Calu3 (cell line): ENCODE data around the gene PPP1R14B. TPM values are rescaled to one million over a fixed set of nuclear protein-coding genes. Genes with fewer than 3 reads are reported as not detected.

Source experiments
- BruUV-seq: library from RNA; stranded (reverse); fragments of 400-500 nt; replicated peaks from 2 replicates; lab custom pipeline; 2021; lab: Mats Ljungman, UMichigan
- CTCF ChIA-PET: fragments of 300-600 bp; sonication (Branson Sonifier 250); formaldehyde crosslinking; loops from one replicate; lab custom pipeline; 2022; ENCODE audit warnings: antibody characterized with exemption; lab: Charles Lee
- DNase-seq: peaks from one replicate; pipeline ENCODE4 v3.0.0; 2022
- H3K27ac Mint-ChIP-seq: one replicate; pipeline ENCODE4 v1.8.0; 2022; ENCODE audit warnings: mixed read lengths; ENCODE audit not compliant: unreplicated experiment
- H3K27me3 Mint-ChIP-seq: one replicate; pipeline ENCODE4 v1.8.0; 2022; ENCODE audit warnings: mixed read lengths; ENCODE audit not compliant: unreplicated experiment
- H3K36me3 Mint-ChIP-seq: one replicate; pipeline ENCODE4 v1.8.0; 2022; ENCODE audit warnings: mild to moderate bottlenecking, moderate library complexity, mixed read lengths; ENCODE audit not compliant: insufficient read depth, unreplicated experiment
- H3K4me1 Mint-ChIP-seq: one replicate; pipeline ENCODE4 v1.8.0; 2022; ENCODE audit warnings: mild to moderate bottlenecking, low read depth, mixed read lengths; ENCODE audit not compliant: unreplicated experiment
- H3K4me3 Mint-ChIP-seq: one replicate; pipeline ENCODE4 v1.8.0; 2022; ENCODE audit warnings: mild to moderate bottlenecking, low read depth, moderate library complexity, mixed read lengths; ENCODE audit not compliant: unreplicated experiment
- H3K9me3 Mint-ChIP-seq: one replicate; pipeline ENCODE4 v1.8.0; 2022; ENCODE audit warnings: low read depth, mixed read lengths; ENCODE audit not compliant: unreplicated experiment
- intact Hi-C: fragments of 100-400 bp; cut with micrococcal nuclease; formaldehyde crosslinking; loops from one replicate; pipeline ENCODE4 v1.10.0; 2022; ENCODE audit not compliant: unreplicated experiment
- total RNA-seq: library from RNA; stranded (reverse); gene quantifications from 2 replicates; pipeline ENCODE4 v1.2.3, GENCODE V29; 2022
- TF ChIP-seq, protein P1 (sequence below): fragments of 200-600 bp; IDR thresholded peaks from one replicate; pipeline ENCODE4 v1.8.0; 2022; ENCODE audit warnings: antibody characterized with exemption; ENCODE audit not compliant: unreplicated experiment

PPP1R14B gene
- total RNA-seq, 1 experiment from 2014 or later = 334 TPM

DNA sequence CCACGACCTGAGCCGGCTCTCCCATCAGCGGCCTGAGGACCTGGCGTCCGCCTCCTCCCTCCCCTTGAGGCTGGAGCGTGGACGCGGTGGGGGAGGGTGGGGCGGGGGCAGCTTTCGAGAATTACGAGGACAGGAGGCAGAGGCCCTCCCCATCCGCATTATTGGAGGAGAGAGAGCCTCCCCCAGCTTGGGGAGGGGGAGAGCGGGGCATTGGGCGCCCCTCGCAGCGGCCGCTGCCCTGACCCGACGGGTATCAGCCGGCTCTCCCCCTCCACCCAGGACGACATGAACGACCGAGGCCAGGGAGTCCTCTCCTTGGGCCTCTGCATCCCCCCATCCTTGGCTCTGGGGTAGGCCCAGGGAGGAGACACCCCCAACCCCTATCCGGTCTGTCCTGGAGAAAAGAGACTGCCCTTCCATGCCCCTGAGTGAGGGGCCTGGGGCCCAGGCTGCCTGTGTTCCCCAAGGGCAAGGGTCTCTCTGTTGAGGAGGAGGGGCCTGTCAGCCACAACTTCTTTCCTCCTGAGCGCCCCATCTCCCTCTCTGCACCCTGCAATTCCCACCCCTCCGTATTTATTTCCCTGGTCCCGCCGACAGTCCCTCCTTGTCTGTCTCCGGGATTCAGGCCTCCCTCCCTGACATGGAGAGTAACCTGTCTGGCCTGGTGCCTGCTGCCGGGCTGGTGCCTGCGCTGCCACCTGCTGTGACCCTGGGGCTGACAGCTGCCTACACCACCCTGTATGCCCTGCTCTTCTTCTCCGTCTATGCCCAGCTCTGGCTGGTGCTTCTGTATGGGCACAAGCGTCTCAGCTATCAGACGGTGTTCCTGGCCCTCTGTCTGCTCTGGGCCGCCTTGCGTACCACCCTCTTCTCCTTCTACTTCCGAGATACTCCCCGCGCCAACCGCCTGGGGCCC is 39.4 kb upstream of the PPP1R14B start:
- peak; percentile 56 for DNase-seq
- Mint-ChIP-seq H3K4me3 (peak overlapping the region; percentile 68), H3K27me3 (peaks cover 23% of the 10 kb centered on the region), H3K9me3 (no peaks in the 10 kb centered on the region), H3K36me3 (peaks cover 48% of the 10 kb centered on the region), H3K4me1 (peaks cover 29% of the 10 kb centered on the region), H3K27ac (peak overlapping the region; percentile 1)
- intact Hi-C loops = no loop called here
- CTCF ChIA-PET = interaction anchor here (1.7 to 2.1 kb wide), 2 partner anchors 15 to 18 kb away, joined by 5 to 8 read pairs; no protein-coding TSS in a partner anchor
- TF ChIP-seq, protein P1, sequence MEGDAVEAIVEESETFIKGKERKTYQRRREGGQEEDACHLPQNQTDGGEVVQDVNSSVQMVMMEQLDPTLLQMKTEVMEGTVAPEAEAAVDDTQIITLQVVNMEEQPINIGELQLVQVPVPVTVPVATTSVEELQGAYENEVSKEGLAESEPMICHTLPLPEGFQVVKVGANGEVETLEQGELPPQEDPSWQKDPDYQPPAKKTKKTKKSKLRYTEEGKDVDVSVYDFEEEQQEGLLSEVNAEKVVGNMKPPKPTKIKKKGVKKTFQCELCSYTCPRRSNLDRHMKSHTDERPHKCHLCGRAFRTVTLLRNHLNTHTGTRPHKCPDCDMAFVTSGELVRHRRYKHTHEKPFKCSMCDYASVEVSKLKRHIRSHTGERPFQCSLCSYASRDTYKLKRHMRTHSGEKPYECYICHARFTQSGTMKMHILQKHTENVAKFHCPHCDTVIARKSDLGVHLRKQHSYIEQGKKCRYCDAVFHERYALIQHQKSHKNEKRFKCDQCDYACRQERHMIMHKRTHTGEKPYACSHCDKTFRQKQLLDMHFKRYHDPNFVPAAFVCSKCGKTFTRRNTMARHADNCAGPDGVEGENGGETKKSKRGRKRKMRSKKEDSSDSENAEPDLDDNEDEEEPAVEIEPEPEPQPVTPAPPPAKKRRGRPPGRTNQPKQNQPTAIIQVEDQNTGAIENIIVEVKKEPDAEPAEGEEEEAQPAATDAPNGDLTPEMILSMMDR = no peak
- BruUV-seq = no TSS peak

DNA sequence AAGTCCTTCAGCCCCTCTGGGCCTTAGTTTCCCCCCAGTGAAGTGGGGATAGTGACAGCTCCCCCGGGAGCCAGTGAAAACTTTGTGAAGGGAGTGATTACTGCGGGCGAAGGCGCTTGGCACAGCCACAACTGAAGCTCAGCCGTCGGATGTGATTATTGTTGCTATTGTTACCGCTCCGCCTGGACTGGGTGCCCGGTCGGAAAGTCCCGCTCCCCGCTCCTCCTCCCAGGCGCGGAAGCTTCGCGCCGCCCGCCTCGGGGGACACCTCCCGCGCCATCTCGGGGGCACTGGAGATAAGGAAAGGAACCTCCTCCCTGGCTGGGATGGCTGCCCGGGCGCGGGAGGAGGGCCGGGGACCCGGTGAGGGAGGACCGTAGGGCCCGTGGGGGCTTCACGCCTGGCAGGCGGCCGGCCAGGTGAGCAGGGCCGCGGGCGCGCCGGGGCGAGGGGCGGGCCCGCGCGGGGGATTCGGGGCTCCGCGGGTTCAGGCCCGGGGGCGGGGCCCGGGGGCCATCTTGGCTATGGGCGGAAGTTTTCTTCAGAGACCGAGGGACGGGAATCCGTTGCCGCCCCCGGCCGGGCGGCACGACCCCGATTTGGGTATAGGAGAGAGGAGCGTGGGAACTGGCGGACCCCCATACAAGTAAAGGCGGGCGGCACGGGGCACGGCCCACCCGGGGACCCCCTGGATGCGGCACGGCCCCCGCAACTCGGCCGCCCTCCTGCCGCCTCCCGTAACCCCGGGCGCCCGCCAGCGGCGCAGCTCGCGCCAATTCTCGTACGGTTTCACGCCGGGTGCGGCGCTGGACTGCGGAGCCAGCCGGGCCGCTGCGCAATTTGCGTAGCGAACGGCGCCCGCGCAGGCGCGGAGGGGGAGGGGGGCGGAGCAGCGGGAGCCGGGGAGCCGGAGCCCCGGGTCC is 38.5 kb upstream of the PPP1R14B start, which contains the start of gene GPR137:
GPR137 (plus strand) TSS at position 887 of the 923 bp plus-strand sequence. CDS start 677 bp downstream, outside the sequence.
- DNase-seq = peak; percentile 87
- Mint-ChIP-seq H3K36me3 (peaks cover 45% of the 10 kb centered on the region), H3K27me3 (peaks cover 14% of the 10 kb centered on the region), H3K4me1 (peaks cover 22% of the 10 kb centered on the region), H3K9me3 (no peaks in the 10 kb centered on the region), H3K4me3 (peak within 1 kb of the TSS; percentile 68), H3K27ac (peak within 1 kb of the TSS; percentile 63)
- CTCF ChIA-PET = interaction anchor here (0.6 to 2.1 kb wide), 6 partner anchors 13 to 46 kb away, joined by 3 to 8 read pairs (median 5); partner anchors contain the start of genes PLCB3, PRDX5 and TRMT112
- TSS peak; percentile 89 for BruUV-seq
- TF ChIP-seq, protein P1 = no peak
- intact Hi-C loops = no loop called here

DNA sequence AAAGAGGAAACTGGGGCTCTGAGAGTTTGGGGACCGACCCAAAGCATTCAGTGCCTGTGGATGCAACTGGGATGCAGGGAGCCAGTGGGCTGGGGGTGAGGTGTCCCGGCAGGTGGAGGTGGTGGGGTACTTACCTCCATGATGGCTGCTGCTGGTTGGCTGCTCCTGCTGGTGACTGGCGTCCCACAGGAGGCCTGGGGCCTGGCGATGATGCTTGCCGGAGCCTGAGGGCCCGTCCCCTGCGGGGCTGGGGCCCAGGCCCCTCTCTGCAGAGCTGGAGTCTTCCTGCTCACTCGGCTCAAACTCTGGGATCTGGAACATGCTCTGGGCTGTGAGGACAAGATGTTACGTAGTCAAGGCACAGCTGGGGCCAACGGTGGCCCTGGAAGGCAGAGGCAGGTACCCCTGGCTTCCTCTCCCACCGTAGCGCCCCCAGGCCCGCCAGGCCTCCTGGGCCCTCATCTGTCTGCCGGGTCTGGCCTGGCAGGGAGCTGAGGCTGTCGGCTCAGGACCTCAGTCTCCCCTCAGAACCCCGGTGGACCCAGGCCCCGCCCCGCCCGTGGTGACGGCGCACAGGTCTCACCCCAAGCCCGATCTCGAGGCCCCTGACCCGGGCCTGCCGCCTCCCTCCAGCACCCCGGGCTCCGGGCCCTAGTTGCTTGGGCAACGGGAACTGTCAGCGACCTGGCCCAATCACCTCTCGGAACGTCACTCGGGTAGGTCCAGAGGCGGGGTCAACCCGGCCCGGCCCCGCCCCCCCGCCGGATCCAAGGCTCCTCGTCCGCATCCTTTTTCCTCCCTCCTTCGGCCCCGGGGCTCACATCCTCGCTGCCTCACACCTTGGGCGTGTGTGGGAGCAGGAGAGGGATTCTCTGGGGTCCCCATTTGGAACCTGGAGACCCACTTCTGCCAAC is 37.6 kb upstream of the PPP1R14B start, which contains the start of gene BAD:
BAD (minus strand) TSS at position 618 of the 914 bp plus-strand sequence; CDS start at position 321, 297 bp downstream.
- H3K27me3 Mint-ChIP-seq = peaks cover 4% of the 10 kb centered on the region
- H3K27ac Mint-ChIP-seq = peak within 1 kb of the TSS; percentile 63
- intact Hi-C loops = no loop called here
- H3K9me3 Mint-ChIP-seq = no peaks in the 10 kb centered on the region
- peak within 1 kb of the TSS; percentile 68 for H3K4me3 Mint-ChIP-seq
- DNase-seq = peak; percentile 92
- no TSS peak for BruUV-seq
- peaks cover 45% of the 10 kb centered on the region for H3K36me3 Mint-ChIP-seq
- TF ChIP-seq, protein P1 = no peak
- H3K4me1 Mint-ChIP-seq = peaks cover 22% of the 10 kb centered on the region
- CTCF ChIA-PET = interaction anchor here (0.6 to 2.1 kb wide), 6 partner anchors 13 to 47 kb away, joined by 3 to 8 read pairs (median 5); partner anchors contain the start of genes PLCB3, PRDX5 and TRMT112
